Hepatic stellate cell (primary cell): ENCODE measurements around the gene SORBS1.

Source experiments
- DNase-seq: peaks from one replicate; pipeline ENCODE4 v3.0.0; 2011; ENCODE audit warnings: low spot score

The SORBS1 gene

DNA sequence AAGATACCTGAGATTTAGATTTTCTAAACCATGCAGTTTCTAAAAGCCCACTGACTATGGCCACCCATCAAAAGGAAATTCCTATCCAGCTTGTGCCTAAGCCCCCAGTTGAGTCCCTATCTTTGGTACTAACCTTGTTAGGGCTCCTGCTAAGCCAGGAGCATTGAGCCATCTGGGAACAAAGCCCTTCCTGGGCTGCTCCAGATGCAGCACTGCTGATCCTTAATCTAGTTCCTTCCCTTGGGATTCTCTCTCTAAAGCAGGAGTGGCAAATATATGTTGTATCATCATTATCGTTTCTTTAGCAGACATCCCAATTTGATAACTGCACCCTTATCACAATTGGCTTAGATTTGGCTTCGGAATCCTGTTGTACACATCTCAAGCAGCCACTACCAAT lies 245.7 kb downstream of the SORBS1 start:
- no peak for DNase-seq

DNA sequence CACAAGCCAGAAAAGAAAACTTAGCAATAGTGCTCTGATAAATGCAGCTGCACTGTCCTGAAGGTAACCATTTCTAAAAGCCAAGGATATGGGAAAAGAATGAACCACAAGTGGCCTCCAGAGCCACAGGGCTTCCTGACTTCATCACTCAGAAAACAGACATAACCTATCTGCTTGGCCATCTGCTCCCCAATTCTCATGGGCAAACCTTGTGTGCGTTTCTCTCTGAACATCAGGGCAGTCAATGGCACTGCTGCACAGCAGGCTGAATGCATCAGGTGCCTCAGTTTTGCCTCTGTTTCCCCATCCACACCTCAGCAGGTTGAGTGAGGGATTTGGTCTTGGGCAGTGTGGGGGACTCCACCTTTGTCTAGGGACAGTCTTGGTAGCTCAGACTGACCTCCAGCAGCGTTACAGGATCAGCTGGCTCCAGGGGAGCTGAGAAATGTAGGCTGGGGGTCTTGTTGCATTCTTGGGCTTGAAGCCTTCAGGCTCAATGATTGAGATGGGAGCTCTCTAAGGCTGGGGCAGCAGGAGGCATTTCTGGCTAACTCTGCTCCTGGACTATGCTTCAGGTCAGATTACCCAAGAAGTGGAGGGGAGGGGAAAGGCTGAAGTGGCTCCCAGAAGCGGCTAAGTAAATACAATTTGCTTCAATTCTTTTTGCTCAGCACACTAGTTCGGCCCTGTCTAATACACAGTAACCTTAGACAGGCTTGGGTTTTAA lies 246.8 kb downstream of the SORBS1 start:
- DNase-seq, result no peak

DNA sequence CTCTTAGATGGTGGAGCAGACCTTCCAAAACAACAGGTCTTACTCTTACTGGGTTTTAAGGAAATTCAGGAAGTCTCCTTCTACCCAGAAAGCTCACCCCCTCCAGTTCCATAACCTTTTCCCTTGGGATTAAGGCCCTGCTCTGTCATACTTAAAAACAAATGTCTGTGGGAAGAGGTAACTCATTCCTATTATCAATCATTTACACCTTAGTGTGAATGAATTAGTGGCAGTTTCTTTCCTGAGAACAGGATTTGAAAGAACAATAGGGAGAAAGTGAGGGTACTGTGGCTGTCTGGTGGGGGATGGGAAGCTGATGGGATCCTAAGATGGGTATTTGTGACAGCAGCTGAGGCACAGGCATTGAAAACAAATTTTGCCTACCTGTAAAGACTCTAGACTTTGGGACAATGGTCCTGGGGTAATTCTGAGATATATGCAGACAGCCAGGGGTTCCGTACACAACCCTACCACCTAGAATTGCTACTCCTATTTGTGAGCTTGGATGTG lies 248.1 kb downstream of the SORBS1 start:
- no peak for DNase-seq

DNA sequence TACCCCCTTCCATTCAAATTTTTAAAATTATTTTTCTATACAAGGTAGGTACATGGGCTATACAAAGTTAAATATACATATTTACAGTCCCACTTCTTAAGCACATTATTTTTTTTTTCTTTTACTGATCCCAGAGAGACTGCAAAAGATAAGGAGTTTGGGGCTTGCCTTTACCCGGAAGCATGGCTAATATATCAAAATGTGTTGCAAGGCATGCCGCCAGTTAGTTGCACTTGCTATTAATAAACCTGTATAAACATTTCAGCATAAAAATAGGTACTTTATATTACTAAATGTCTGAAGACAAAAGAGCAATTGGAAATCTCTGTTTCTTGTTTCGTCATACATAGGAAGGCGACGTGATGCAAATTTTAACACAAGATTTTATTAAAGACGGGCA lies 248.9 kb downstream of the SORBS1 start:
- no peak for DNase-seq

DNA sequence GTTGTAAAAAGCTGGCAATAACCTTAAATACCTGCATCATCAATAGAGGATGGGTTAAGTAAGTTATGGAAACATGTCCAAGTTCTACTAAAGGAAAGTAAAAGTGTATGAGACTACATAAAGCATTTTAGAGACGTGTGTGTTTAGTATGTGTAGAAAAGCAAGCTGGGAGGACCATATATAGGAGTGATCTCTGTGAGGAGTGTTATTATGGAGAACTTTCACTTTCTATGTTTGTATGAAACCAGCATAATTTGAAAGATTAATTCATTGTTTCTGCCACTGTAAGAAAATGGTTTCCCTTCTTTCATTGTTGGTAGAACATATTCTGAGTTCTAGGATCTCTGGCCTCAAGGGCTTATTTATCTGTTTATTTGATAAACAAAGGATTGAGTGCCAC lies 251.2 kb downstream of the SORBS1 start:
- no peak for DNase-seq

DNA sequence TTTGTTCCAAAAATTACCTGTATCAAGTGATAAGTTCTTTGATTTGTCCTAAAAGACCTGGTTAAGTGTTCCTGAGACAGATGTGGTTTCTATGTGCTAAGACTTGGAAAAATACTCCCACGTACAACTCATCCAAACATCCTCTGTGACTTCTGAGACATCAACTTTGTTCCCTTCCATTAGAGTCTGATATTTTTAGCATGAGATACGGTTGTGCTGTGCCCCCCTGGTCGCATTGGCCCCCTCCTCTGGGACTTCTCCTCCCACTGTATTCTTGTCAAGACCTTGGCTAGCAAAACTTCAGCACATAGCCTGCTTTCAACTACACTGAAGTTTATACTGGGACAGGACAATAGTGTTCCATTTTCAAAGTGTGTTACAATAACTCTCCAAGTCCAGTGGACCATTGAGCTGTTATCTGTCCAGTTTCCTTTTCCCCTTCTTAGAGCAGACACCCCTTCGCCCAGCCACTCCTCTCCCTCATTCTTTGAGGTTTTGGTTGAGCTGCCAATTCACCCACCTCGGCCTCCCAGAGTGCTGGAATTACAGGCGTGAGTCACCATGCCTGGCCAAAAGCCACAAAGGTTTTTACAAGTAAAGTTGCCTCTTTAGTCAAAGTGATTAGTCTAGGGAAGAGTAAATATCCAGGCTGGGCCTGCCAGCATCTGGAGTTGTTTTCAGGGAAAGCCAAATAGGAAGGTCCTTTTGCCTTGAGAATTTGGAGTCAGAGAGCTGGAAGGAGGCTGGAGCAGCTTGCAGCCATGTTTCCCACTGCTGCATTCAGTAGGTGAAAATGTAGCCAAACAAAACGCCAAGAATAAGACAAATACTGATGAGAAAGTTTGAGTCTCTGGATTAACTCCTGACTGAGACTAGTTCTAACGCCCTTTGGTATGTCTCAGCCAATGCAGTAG lies 252.5 kb downstream of the SORBS1 start:
- DNase-seq, result peak; percentile 47

DNA sequence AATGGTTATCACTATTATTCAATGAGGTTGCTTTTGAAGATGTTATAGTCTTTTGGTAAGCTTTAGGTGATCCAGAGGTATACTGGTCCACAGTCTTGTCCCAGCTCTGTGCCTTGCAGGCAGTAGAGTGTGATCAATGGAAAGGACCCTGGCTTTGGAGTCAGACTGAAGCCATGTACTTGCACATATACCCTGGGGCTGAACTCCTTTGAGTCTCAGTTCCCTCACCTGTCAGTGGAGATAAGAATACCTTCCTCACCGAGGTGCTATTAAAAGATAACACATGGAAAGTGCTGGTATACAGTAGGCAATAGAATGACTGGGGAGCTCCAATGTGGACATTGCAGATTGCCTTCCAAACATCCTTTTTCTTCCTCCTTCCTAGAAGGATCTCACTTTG lies 254.3 kb downstream of the SORBS1 start:
- no peak for DNase-seq

DNA sequence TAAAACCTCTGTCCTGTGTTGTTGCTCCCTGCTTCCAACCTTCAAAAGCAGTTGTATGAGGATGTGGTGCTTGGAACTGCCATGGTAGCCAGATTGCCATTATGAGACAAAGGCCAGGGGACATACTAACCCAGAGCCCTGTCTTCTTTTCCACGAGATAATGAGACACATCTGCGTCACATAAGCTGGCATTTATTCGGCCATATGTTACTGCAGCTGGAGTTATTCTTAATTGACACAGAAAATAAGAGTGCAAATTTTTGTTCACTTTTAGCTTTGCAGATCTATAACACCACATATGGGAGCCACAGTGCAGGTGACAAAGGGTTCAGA lies 254.9 kb downstream of the SORBS1 start:
- DNase-seq, result no peak

DNA sequence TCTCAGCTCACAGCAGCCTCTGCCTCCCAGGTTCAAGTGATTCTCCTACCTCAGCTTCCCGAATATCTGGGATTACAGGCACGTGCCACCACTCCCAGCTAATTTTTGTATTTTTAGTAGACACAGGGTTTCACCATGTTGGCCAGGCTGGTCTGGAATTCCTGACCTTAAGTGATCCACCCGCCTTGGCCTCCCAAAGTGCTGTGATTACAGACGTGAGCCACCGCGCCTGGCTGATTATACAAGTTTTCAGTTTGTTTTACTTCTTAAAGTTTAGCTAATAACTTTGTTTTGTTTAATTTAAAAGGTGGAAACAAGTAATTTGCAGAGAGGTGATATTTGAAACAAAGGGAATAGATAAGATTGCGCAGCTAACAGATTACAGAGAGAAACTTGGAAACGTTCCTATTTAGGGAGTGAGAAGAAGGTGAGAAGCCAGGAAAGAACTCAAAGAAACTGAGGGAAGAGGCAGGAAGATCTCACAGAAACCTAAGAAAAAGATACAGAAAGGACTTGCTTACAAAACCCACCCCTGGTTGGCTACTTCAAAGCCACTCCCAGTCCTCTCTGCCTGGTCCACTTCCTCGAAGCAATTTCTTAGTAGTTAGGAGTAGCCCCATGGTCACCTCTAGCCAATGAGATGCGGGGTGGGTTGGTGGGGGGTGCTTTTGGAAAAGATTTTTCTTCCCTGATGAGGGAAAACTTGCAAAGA lies 255.4 kb downstream of the SORBS1 start:
- DNase-seq, result no peak

DNA sequence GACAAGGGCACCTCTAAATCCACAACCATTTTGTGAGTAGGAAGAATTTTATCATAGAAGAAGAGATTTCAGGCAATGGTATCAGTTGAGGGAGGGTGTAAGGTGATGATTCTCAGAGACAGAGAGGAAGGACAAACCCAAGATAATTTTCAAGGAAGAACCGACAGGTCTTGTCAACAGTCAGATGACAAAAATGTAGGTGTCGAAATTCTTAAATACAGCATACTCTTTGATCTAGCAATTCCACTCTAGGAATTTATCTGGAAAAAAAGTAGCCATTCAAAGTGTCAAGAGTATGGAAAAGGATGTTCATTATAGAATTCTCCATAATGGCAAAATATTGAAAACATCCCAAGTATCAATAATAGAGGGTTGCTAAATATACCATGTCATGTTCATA lies 256.2 kb downstream of the SORBS1 start:
- DNase-seq, result no peak

DNA sequence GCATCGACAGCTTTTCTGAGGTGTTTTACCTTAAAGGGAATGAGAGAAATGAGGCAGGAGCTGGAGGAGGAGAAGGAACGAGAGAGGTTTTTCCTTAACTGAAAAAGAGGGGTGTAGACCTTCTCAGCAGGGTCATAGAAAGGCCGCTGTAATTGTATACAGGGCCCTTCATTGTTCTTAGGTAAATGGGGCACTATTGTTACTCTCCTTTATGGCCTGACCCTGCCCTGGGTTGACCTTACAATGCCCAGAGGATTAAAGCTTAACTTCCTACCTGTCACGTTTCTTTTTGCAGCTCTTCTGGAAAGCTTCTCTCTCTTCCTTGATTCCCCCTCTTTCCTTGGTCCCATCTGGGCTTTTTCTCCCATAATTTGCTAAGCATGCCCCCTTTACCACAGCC lies 256.7 kb downstream of the SORBS1 start:
- DNase-seq, result no peak

DNA sequence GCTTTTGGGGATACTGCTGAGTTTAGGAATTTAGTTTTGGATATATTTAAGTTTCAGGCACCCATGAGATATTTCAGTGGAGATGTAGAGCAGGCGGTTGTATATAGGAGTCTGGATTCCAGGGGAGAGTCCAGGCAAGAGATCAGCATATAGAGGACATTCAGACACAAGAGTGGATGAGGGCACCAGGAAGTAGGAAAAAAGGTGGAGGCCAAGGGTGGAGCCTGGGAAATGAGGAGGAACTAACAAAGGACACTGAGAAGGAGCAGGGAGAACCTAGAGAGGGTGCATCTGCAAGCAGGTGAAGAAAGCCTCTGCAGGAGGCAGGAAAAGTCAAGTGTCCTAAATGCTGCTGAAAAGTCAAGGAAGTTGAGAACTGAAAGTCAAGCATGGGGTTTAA lies 257.2 kb downstream of the SORBS1 start:
- DNase-seq, result no peak

DNA sequence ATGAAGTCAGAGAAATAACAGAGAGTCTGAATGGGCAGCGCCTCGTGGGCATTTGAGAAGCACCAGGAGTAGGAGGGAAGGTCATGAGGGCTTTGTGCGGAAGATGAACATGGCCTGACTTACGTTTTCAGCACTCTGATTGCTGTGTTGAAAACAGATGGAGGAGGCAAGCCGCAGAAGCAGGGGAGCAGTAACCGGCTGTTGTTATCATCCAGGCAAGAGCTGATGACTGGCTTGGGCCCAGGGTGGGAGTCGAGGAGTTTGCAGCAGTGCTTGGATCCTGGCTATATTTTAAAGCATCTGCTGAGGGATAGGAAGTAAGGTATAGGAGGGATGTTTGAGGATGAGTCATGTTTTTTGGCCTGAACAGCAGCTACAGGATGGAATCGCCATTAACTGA lies 257.6 kb downstream of the SORBS1 start:
- no peak for DNase-seq

DNA sequence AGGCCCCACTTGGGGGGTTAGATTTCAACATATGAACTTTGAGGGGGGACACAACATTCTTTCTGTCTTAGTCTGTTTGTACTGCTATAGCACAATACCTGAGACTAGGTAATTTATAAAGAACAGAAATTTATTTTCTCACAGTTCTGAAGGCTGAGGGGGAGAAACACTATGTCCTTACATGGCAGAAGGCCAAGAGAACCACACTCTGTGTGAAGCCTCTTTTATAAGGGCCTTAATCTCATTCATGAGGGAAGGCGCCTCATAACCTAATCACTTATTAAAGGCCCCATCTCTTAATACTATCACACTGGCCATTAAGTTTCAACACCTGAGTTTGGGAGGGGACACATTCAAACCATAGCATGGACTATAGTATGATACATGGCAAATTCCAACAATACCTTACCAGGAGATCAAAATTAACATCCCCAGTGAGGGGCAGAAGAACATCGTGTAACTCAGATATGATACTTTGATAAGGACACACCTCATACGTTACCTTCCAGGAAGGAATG lies 261.1 kb downstream of the SORBS1 start:
- no peak for DNase-seq

DNA sequence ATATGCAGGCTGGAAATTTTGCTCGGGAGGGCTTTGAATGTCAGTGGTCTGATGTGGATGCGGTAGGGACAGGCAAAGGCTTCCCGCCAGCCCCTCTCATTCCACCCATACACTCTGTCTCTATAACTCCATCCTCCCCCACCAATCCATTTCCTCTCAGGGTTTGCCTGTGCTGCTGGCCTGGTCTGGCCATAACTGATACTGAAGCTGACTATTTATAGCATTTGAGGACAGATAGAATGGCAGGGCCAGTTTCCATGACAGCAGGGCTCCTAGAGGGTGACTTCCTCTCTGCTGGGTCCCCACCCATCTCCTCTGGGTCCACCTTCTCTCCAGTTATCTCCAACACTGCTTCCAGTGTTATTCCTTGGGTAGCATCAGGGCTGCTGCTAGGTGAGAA lies 263.8 kb downstream of the SORBS1 start:
- DNase-seq, result no peak

DNA sequence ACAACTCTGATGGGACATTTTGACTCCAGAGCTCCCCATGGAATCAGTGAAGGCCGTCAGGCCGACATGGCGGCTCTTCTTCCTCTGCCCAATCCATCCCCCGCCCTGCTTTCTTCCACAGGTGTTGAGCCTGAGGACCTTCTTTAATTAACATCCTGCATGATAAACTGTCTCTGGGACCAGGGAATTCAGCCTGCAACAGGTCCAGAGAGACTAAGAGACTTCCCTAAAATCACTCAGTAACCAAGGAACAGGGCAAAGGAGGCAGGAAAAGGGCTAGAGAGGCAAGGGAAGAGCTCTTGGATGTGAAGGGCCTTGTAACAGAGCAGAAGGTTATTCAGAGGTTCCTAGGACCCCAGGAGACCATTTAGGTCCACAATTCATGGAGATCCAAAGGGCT lies 264.4 kb downstream of the SORBS1 start:
- no peak for DNase-seq

DNA sequence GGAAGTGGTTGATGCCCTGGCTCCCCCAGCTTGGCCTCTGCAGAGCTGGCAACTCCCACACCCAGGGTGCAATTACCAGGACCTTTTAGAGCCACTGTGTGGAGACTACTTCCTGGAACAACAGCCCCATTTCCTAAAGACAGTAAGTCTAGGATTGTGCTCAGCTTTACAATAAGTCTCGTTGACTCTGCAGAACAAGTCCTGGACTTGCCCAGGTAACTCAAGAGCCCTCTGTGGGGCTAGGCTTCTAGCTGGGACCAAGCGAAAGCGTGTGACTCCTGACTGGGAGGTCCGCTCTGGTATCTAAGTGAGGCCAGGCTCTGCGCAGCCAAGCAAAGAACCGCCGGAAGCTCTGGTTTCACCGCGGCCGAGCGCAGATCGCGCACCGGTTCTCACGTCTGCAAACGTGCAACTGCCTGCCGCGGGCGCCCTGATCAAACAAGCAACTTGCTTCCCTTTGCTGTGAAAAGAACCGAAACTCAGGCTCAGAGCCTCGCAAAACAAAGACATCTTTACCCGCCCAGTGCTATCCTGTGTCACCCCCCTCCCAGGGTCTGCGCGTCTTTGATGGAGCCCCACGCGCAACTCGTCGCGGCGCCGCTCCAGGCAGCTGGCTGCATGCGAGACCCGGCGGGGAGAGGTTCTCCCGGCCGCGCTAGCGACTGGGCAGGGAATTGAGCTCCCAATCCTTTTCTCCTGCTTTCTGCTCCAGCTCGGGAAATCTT lies 266.0 kb downstream of the SORBS1 start:
- no peak for DNase-seq

DNA sequence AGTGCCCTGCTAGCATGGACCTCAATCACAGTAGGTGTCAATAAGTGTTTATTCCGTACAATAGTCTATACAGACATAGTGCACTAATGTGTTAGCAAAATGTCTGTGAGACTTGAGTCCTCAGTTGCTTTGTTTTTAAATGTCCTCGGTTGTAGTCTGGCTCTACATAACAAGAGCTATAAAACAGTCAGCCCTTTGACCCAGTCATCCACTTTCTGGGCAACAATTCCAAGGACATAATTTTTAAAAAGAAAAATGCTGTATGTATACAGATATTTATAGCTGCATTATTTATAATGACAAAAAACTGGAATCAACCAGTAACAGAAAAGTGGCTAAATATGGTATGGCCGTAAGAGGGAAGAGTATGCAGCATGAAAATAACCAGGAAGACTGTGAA lies 267.5 kb downstream of the SORBS1 start:
- DNase-seq, result no peak

DNA sequence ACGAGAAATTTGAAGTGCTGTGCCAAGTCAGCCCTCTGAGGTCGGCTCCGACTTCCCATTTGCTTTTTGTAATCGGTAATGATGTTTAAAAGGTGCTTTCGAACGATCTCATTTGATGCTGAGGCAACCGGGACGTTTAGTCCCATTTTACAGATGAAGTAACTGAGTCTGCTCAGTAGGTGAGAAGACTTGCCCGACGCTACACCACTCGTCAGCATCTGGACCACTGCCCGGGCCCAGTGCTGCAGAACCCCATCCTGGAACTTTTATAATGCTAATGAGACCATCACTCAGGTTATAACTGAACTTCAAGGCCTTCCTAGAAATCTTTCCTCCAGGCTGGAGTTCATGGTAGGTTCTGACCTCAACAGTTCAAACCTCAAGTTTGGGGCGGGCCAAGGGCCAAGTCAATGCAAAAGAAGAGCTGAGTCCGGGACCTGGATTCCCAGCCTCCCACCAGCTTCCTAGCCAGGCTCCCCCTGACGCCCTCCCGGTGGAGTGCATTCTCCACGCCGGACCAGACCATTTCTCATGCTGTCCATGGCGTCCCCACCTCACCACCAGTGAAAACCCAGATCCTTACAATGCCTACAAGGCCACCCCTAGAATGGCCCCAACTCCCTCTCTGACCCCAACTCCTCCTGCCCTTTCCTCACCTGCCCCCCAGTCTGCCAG lies 269.7 kb downstream of the SORBS1 start:
- no peak for DNase-seq

DNA sequence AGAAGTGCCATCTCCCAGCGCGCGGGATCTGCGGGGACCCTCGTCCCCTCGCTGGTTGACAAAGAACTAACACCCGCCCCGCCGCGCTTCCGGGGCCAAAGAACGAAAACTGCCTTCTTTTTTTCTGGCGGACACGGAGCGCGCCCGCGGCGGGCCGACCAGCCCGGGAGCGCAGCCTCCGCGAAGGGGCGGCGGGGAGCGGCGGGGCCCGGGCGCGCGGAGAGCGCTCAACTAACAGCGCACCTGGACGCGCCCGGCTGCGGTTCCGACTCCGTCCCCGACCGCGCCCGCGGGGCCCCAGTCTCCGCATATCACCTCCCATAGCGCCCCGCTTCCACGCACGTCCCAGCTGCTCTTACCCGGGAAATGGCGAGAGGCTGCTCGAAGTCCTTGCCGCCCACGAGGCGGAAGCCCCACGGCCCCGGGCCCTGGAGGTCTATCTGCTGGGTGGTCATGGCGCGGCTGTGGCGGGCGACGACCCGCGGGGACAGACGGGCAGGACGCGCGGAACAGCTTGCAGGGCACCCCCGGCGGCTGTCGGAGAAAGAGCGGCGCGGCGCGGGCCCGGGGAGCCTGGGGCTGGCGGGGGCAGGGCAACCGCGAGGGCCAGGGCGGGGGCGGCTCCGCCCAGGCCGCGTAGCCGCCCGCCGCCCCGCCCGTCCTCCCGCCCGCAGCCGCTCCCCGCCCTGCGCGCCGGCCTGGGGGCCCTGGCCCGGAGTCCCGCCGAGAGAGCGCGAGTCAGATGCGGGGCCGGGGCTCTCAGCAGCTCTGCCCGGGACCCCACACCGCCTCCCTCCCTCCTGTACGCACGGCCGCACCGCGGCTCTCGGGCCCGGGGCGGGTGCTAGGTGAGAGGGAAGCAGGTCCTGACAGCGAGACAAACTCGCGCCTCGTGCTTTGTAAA lies 270.5 kb downstream of the SORBS1 start, which contains the start of gene PDLIM1:
Gene PDLIM1 (minus strand): TSS at position 543 of the 904 bp plus-strand sequence. CDS start 88 bp downstream, at position 455.
- DNase-seq, result peak; percentile 89
